Left lung (tissue), 10 donors: ENCODE data around the gene AMBP. TPM values are rescaled to one million over a fixed set of nuclear protein-coding genes. Genes with fewer than 3 reads are reported as not detected.

Source experiments
- ATAC-seq: fragments of 200-7000 bp; cut with Tn5 transposase; one replicate; pipeline ENCODE4 v1.9.1; 2020; ENCODE audit warnings: moderate library complexity
- DNase-seq, 4 donors: peaks; one replicate each; pipeline ENCODE4 v3.0.0-alpha.2; 2013 to 2020
- H3K27ac ChIP-seq, 2 donors: fragments of 200-600 bp; sonication (generic) in 1 of 2; one replicate each; pipeline versions ENCODE4 v1.5.0 to v1.8.0; 2020 to 2021
- H3K27me3 ChIP-seq, 2 donors: fragments of 200-600 bp; sonication (generic) in 1 of 2; one replicate each; pipeline versions ENCODE4 v1.5.0 to v1.8.0; 2020 to 2021
- H3K36me3 ChIP-seq, 2 donors: fragments of 200-600 bp; sonication (generic) in 1 of 2; one replicate each; pipeline versions ENCODE4 v1.5.0 to v1.8.0; 2020 to 2021
- H3K4me1 ChIP-seq, 2 donors: fragments of 200-600 bp; one replicate each; pipeline ENCODE4 v1.8.0; 2021
- H3K4me3 ChIP-seq, 2 donors: fragments of 200-600 bp; sonication (generic) in 1 of 2; one replicate each; pipeline versions ENCODE4 v1.5.0 to v1.8.0; 2020 to 2021; ENCODE audit warnings: mild to moderate bottlenecking in 1 of 2
- H3K9me3 ChIP-seq, 2 donors: fragments of 200-600 bp; sonication (generic) in 1 of 2; one replicate each; pipeline versions ENCODE4 v1.5.0 to v1.8.0; 2020 to 2021
- CTCF ChIP-seq, 2 donors: fragments of 200-600 bp; sonication (generic) in 1 of 2; IDR thresholded peaks; one replicate each; pipeline versions ENCODE4 v1.5.0 to v1.8.0; 2021; ENCODE audit warnings: antibody characterized with exemption in 2 of 2
- intact Hi-C, 2 donors: fragments of 100-400 bp; cut with DNase I; formaldehyde crosslinking; loops; one replicate each; pipeline versions ENCODE4 v1.11.2 to v1.14.2; 2022
- polyA plus RNA-seq, 6 donors: library from polyadenylated mRNA; unstranded; fragments of 120-200 nt; gene quantifications; one replicate each; pipeline ENCODE4 v1.2.1, GENCODE V29; 2013; ENCODE audit not compliant: insufficient read length in 6 of 6
- total RNA-seq, 2 donors: library from RNA; stranded (reverse); fragmentation: NEBNext Ultra II Directional; extraction: Animal tissue kit (Norgen Biotek cat#: 25700); gene quantifications; one replicate each; pipeline ENCODE4 v1.2.1, GENCODE V29; 2021
- donor health status: DM: no; HTN: yes; CAD: no.
- donor health status: DM: no; HTN: no; CAD: no.

The AMBP gene
- total and polyA plus RNA-seq, 8 donors: 1.2 to 5.5 (median 2.5) TPM; not detected in 1

GRCh38 chr9:114026335-114026734 lies 51.8 kb downstream of the AMBP start:
- no peak for TF ChIP-seq CTCF (IDR thresholded peaks at IDR 0.05)
- peaks cover 0 to 28% of the 10 kb centered on the region in 2 donors for H3K9me3 ChIP-seq
- no peak overlapping the region for H3K4me3 ChIP-seq
- intact Hi-C loops: no loop called here
- H3K27me3 ChIP-seq: no peaks in the 10 kb centered on the region
- no peak for DNase-seq
- ATAC-seq: no peak
- peaks cover 0 to 12% of the 10 kb centered on the region in 2 donors for H3K36me3 ChIP-seq
- no peak overlapping the region for H3K27ac ChIP-seq
- no peaks in the 10 kb centered on the region for H3K4me1 ChIP-seq

GRCh38 chr9:114025760-114026159 lies 52.3 kb downstream of the AMBP start:
- intact Hi-C loops: no loop called here

GRCh38 chr9:114025196-114025753 lies 52.8 kb downstream of the AMBP start:
- H3K36me3 ChIP-seq: peaks cover 0 to 17% of the 10 kb centered on the region in 2 donors
- H3K9me3 ChIP-seq: peaks cover 0 to 28% of the 10 kb centered on the region in 2 donors
- no peak overlapping the region for H3K27ac ChIP-seq
- no peak for TF ChIP-seq CTCF (IDR thresholded peaks at IDR 0.05)
- DNase-seq: no peak
- H3K27me3 ChIP-seq: no peaks in the 10 kb centered on the region
- no peak for ATAC-seq
- no peaks in the 10 kb centered on the region for H3K4me1 ChIP-seq
- intact Hi-C loops: no loop called here
- no peak overlapping the region for H3K4me3 ChIP-seq

More at GRCh38 chr9:114025760-114026159, 52.3 kb downstream of the AMBP start:
- Histone ChIP-seq H3K27me3 (no peaks in the 10 kb centered on the region), H3K27ac (no peak overlapping the region), H3K4me1 (no peaks in the 10 kb centered on the region), H3K4me3 (no peak overlapping the region), H3K9me3 (peaks cover 0 to 28% of the 10 kb centered on the region in 2 donors), H3K36me3 (peaks cover 0 to 12% of the 10 kb centered on the region in 2 donors)
- TF ChIP-seq CTCF (IDR thresholded peaks at IDR 0.05): no peak
- ATAC-seq: no peak
- DNase-seq: no peak

- peaks cover 0 to 20% of the 10 kb centered on the region in 2 donors for H3K36me3 ChIP-seq
- no peak for TF ChIP-seq CTCF (IDR thresholded peaks at IDR 0.05)
- H3K4me1 ChIP-seq: no peaks in the 10 kb centered on the region
- H3K27ac ChIP-seq: no peak overlapping the region
- ATAC-seq (no peak), DNase-seq (no peak)
- H3K9me3 ChIP-seq: peaks cover 0 to 28% of the 10 kb centered on the region in 2 donors
- intact Hi-C loops: no loop called here
- H3K27me3 ChIP-seq: no peaks in the 10 kb centered on the region
- no peak overlapping the region for H3K4me3 ChIP-seq
Measured at GRCh38 chr9:114023961-114024360, 54.1 kb downstream of the AMBP start.

GRCh38 chr9:114021578-114021977 lies 56.5 kb downstream of the AMBP start:
- Histone ChIP-seq H3K4me1 (no peaks in the 10 kb centered on the region), H3K9me3 (peaks cover 0 to 28% of the 10 kb centered on the region in 2 donors), H3K27ac (no peak overlapping the region), H3K4me3 (no peak overlapping the region), H3K27me3 (no peaks in the 10 kb centered on the region), H3K36me3 (peaks cover 0 to 30% of the 10 kb centered on the region in 2 donors)
- ATAC-seq (no peak), DNase-seq (no peak)
- intact Hi-C loops: no loop called here
- no peak for TF ChIP-seq CTCF (IDR thresholded peaks at IDR 0.05)
